Measurements from ENCODE around the gene ZNF541.

DNA sequence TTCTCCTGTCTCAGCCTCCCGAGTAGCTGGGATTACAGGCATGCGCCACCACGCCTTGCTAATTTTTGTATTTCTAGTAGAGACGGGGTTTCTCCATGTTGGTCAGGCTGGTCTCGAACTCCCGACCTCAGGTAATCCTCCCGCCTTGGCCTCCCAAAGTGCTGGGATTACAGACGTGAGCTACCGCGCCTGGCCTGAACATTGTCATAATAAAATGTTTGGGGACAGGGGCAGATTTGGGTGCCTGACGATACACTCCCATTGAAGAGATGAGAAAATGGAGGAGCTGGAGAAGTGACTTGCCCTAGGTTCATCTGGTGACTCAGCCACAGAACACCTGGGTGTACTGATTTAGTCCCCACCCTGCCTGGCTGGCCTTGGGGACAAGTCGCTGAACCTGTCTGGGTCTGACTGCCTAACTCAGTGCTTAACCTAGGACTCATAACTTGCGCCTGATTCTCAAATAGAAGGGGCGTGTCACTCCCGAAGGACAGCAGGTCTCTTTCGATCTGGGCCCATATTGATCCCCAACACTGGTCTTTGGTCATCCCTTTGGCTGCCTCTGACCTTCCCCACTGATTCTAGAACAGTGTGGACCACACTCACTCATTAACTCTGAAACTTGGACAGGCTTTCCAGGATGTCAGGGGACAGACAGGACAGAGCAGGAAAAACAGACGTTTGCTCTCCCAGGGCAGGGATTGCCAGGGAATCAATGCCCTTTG is 28.4 kb upstream of the ZNF541 start:
- TF ChIP-seq, protein P1, sequence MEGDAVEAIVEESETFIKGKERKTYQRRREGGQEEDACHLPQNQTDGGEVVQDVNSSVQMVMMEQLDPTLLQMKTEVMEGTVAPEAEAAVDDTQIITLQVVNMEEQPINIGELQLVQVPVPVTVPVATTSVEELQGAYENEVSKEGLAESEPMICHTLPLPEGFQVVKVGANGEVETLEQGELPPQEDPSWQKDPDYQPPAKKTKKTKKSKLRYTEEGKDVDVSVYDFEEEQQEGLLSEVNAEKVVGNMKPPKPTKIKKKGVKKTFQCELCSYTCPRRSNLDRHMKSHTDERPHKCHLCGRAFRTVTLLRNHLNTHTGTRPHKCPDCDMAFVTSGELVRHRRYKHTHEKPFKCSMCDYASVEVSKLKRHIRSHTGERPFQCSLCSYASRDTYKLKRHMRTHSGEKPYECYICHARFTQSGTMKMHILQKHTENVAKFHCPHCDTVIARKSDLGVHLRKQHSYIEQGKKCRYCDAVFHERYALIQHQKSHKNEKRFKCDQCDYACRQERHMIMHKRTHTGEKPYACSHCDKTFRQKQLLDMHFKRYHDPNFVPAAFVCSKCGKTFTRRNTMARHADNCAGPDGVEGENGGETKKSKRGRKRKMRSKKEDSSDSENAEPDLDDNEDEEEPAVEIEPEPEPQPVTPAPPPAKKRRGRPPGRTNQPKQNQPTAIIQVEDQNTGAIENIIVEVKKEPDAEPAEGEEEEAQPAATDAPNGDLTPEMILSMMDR (IDR thresholded peaks at IDR 0.05): no peak
- TF ChIP-seq POLR2A (IDR thresholded peaks at IDR 0.05): no peak
